Raji (cell line): ENCODE measurements around the gene SP8.

Experiments used
- POLR2A ChIP-seq: IDR thresholded peaks from 2 replicates; pipeline ENCODE4 v1.6.1; 2011; ENCODE audit warnings: low read depth, low read length, control low read depth; ENCODE audit not compliant: insufficient read depth

Gene SP8

DNA sequence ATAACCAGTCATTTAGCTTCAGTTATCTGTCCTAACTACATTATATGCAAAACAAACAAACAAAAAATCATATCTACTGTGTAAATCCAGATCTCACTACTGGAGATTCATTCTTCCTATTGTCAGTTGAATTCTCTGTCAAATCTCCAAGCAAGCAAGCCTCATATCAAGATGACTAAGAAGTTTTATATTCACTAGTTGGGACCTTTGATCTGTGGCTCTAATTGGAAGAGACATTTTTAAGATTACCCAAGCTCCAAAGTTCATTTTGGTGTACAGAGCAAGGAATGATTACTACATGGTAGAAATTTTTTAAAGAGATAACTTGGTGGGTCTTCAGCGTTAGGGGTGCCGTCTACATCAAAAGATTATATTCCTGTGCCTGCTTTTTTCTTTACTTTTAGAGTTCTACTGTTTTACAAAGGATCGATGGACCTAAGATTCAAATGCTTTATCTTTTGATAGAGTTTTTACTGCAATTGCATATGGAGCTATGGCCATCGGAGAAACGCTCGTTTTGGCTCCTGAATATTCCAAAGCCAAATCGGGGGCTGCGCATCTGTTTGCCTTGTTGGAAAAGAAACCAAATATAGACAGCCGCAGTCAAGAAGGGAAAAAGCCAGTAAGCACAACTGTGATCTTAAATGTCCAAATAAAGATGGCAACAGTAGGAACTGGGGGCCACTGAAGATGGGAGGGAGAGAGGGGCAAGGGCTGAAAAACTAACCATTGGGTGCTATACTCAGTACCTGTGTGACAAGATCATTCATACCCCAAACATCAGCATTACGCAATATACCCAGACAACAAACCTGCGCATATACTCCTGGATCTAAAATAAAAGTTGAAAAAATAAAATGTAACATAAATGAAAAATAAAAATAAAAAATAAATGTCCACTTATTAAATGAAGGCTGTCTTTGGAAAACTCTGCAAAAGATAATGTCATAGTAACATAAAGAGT lies 47.9 kb downstream of the SP8 start:
- no peak for TF ChIP-seq POLR2A

DNA sequence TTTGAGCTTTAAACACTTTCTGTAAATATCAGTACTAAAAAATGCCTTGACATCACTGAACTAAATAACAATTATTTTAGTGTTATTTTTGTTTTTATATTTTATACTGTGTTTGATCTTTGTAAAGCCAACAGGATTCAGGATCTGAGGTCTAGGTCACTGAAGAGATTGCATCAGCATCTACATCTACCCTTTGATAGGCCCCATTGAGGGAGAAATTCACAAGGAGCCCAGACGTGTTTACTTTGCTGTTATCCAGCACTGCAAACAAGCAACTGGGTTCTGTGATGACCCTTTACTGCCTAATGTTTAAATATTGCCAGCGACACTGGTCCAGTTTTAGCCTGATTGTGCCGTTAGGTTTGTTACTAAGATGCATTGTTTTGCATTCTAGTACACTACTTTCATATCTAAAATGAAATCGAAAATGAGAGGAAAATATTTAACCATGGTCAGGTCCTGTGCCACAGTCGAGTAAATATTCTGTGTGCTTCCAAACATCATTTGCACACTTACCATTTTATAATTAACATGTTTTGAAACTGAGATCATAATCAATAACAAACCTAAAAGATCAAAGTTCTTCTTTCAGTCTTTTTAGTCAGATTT lies 48.7 kb downstream of the SP8 start:
- no peak for TF ChIP-seq POLR2A

DNA sequence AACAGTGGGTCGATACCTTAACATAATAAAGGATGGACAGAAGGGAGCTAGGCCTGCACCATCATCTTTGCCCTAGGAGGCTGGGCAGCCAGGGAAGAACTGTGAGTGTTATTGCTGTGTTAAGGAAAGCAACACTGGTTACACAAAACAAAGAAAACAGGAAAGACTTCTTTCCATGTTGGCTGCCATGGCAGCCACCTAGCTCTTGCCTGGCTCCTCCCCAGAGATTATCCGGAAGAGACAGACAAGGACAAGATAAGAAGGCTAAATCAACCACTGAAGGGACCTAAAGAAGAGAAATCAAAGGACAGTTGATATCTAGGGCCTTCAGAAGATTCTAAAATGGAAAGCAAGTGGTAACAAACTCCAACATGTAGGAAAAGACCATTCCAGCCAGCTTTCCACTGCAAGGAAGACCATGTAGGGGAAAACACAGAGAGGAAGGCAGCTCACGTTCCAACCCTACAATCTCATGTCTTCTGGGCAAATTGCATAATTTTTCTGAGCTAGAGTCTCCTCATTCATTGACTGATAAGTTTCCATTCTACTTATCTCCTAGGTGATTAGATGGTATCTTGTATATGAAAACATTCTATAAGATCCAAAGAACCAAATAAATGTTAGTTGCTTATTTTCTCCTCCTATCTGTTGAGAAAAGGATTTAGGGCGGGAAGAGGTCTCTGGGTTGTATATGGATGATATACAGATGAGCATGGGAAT lies 51.2 kb downstream of the SP8 start:
- no peak for TF ChIP-seq POLR2A
